Endometrium (tissue), 2 donors: ENCODE data around the gene TPM1.
"Not testable (repeated sequence)": the region's sequence is repeated elsewhere in the genome, so short reads cannot be mapped to it uniquely, and the experiment has no call there.

ENCODE experiments used
- FAIRE-seq: peaks from 2 replicates; lab custom pipeline; 2012; peaks lifted over from hg19 to GRCh38; lab: Jason Lieb, UNC
- donor health status: control.
- donor health status: control.

The TPM1 gene

DNA sequence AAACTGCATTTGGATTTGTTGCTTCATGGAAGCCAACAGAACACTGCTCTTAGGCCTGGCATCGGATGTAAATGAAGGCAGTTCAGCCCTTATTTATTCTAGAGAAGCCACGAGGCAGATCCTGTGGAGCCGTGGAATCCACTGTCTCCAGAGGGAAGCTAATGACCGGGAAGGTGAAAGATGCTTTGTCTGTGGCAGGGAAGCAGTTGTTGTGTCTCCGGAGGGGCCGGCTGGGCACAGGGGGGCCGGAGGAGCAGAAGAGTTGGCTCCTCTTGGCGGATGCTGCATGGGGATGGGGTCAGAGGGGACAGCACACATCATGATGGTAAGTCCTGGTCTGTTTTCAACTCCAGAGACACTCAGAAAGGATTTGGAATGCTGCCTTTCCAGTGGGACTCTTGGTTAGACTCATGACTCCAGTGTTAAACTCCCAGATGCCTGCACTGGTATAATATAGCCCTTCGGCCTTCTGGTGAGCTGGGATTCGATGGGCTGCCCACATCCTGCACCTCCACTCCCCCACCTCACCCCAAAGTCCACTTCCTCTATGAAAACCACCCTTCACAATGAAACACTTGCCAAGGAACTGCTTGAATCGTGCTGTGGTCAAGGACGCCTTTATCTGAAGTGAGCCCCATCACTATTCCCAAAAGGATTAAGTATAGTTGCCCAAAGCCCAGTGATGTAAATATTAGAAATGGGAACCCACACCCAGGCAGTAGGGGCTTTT is 33.6 kb downstream of the TPM1 start:
- FAIRE-seq = no peak

GRCh38 chr15:63076714-63077046 is 34.1 kb downstream of the TPM1 start:
- FAIRE-seq = no peak

- no peak for FAIRE-seq
These were observed 35.4 kb downstream of the TPM1 start for GRCh38 chr15:63077952-63078351.

DNA sequence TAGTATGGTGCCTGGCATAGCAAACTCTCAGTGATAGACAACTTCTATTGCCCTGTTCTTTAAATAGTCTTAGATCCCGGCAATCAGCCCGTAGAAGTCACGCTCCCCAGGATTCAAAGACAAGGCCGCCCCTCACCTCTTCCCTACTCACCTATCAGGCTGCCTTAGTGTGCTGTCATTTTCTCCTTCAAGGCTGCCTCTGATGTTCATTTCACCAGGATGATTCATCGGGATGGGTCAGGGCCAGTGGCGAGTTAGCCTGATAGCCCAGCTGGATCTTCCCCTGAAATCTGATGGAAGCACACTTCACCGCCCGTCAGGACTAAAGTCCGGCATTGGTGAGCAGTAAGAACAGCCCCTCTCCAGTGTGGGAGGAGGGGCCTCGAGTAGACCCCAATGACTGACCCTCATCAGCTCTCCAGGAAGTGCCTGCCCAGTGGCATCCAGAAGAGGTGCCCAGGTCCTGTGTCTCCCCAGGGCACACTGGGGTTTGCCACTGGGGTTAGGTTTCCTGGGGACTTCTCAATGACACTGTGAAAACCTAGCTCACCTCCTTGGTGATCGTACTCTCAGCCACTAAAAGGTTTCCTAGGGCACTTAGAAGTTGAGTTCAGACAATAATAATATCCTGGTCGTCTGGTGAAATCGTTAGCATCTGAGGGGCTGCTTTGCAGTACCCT is 37.5 kb downstream of the TPM1 start:
- no peak for FAIRE-seq

- no peak for FAIRE-seq
These were observed 38.2 kb downstream of the TPM1 start for GRCh38 chr15:63080634-63081250.

DNA sequence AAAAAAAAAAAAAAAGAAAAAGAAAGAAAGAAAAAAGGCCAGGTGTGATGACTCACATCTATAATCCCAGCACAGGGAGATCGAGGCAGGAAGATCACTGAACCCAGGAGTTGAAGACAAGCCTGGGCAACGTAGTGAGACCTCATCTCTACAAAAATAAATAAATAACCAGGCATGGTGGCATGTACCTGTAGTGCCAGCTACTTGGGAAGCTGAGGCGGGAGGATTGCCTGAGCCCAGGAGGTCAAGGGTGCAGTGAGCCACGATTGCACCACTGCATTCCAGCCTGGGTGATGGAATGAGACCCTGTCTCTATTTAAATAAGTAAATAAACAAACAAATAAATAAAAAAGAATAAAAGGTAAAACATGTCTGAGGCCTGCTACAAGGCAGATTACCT is 39.8 kb downstream of the TPM1 start:
- FAIRE-seq = no peak

DNA sequence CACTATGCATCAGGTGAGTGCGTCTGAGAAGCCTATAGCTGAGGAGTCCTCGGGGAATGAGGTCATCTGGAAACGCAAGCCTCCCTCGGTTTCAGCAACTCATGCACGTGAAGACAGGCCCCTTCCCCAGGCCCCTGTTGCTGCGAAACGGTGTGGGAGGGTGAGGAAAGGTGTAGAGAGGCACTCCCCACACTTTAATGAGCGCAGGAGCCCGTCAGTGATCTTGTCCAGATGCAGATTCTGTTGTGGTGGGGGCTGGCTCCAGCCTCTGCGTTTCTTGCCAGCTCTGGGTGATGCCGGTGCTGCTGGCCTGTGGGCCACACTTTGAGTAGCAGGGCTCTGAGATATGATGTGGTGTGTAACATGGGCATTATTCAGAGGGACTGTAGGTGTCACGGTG is 40.5 kb downstream of the TPM1 start:
- FAIRE-seq = no peak

GRCh38 chr15:63083541-63083940 is 41.0 kb downstream of the TPM1 start:
- no peak for FAIRE-seq

DNA sequence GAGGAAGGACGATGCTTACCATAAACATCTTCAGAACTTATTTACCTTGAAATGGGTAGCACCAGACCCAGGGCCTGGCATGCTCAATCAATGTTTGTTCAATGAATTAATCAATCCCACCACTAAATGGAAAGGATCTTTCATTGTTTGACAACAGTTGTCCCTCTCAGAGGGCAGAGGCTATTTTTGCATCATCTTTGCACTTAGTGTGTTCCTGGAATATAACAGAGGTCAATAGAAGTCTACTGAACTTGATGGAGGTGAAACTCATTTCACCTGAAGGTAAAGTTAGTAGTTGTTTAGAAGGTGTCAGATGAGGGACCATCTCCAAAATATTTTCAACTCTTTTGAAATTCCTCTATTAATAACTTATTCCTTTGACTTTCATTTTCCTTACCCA is 42.3 kb downstream of the TPM1 start:
- FAIRE-seq = no peak

GRCh38 chr15:63085289-63085688 is 42.7 kb downstream of the TPM1 start:
- no peak for FAIRE-seq

DNA sequence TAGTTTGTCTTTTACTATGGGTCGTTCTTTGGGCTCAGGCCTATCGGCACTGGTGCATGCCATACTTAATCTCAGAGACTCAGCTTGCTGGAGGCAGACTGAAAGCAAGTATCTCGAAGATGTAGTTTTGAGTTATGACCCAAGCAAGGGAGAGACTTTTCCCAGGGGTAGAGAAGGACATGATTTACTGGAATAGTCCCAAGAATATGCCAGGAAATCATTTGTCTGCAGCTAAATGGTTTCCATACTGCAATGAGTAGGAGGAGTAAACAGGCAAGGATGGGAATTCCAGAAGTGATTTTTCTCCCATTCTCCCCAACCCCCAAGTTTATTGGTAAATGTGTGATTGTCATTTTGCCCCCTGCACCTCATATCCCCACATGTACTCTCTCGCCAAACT is 43.7 kb downstream of the TPM1 start:
- FAIRE-seq = no peak

DNA sequence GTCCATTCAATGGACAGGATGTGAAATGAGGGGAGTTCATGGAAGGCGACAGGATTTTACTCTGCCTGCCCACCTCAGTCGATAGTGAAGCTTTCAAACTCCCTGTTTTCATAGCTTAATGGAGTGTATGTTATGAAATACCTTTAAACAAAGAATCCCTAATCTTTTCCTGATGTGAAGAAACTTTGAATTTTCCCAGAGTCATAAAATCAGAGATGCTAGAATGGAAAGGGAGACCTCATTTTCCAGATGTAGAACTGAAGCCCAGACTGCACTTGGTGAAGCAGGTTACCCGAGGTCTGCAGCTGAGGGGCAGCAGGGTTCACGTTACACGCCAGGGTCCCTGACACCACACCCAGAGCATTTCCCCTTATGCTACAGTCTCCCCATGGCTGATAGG is 44.4 kb downstream of the TPM1 start:
- no peak for FAIRE-seq

DNA sequence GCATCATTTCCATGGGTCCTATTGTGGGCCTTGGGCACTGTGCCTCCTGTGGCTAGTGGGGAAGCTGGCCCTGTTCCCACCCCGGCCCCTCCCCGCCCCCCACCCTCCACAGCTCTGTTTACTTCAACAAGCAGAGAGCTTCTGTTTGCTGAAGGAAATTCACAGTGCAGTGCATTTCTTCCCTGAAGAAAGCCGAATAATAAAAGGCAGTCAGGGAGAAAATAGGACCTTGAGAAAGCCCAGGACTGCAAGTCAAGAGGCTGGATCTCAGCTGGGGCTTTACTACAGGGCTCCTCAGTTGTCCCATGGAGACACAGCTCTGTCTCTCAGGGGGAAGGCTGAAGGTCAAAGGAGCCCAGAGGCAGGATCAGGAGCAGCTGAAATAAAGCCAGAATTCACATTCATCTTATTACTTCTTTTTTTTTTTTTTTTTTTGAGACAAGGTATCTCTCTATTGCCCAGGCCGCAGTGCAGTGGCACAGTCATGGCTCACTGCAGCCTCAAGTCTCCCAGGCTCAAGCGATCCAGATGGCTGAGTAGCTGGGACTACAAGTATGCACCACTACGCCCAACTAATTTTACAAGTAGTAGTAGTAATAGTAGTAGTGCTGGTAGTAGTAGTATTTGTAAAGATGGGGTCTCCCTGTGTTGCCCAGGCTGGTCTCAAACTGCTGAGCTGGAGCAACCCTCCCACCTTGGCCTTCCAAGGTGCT is 46.1 kb downstream of the TPM1 start:
- no peak for FAIRE-seq

DNA sequence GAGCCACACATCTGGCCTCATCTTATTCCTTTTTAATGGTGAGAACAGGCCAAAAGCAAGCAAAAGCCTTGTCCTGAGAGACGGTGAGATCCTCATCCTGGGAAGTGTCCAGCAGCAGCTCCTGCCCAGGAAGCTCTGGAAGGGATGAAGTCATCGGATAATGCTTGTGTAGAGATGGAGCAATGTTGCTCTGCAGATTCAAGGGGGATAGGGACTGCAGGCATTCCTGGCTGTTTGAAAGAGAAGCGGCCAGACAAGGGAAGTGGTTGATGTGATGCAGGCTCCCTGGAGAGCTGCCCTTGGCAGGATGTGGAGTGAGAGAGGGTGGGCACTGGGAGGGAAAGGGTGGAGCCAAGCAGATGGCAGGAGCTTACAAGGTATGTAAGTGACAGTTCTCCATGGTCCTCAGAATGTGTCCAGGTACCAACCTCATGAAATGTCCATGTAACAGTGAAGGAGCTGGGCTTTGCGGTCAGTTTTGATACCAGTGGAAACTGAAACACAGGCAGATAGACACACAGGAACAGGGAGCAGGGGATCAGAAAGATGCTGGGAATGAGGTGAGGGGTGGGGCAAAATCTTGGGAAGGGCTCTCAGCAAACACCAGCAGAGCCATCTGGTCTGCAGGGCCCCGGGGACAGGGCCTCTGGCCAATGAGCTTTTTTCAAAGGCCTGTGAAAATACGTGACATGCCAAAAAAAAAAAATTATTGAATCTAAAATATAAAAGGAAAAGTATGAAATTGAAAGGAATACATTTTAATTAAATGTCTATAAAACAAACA is 46.9 kb downstream of the TPM1 start:
- no peak for FAIRE-seq

GRCh38 chr15:63090472-63090871 is 47.9 kb downstream of the TPM1 start:
- FAIRE-seq = no peak

DNA sequence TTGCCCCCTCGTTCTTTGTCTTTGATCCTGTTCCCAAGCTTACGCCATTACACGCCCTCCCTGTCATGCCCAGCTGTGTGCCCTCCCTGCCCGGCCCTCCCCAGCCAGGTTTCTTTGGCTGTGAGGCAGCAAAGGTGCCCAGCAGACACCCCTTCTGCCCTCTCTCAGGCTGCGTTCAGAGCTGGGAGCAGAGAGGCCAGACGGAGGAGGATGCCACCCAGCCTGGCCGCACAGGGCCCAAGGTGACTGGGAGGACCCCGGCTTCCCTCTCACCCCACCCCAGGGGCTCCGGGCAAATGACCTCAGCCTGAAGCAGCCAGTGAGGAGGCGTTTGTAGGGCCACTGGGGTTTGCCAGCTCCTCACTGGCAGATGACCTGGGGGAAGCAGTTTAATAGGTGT is 48.3 kb downstream of the TPM1 start:
- FAIRE-seq = no peak

DNA sequence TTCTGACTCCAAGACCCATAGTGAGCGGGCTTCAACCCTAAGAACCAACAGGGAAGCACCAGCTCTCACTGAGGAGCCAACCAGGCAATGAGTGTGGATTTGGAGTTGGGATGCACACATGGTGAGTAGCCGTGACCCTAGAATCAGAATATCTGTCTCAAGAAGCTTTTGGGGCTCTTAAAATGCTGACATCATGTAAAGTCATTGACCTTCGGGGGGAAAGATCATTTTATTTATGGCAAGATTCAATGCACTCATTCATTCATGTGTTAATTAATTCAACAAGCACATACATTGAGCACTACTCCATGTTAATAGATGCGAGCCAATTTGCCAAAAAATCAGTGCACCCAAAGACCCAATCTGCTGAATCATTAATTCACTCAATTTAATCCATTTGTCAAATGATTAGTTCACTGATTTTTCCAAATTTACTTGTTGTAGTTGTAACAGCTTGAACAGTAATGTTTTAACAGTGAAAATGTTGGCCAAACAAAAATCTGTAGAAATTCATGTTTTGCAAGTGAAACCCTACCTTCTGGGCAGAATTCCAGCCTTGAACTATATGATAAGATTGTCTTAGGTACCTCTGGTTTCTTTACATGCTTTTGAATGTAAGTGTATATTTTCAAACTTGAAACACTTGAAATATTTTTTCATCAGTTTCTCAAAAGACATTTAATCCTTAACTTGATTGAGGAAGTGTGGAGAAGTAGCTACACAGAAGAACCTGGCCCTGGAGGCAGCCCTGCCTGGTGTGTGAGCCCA is 49.3 kb downstream of the TPM1 start:
- FAIRE-seq = no peak

DNA sequence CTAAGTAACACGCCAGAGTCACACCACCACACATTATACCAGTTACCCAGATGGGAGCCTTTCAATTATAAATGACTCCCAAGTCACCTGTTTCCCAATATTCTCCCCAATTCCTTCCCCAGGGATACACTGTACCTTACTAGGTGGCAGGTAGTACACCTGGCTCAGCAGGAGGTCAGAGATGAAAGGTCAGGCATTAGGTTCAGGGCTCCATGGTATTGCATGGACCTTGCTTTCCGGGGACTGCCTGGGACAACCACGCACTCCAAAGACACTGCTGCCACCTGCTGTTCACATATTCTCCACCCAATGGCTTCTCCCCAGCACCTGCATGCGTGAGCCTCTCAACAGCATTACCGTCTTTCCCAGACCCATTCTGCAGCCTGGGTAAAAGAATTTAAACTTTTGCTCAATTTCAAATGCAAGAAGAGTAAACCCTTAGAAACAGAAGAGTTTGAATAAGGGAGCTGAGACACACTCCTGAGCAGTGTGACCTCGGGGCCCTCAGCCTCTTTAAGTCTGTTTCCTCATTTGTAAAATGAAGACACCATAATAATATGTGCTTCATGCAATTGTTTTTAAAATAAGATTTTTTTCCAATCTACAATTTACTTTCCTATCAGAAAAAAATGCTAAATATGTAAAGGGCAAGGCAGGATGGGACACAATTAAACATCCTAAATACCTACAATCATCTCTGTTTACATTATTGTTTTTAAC is 51.1 kb downstream of the TPM1 start:
- no peak for FAIRE-seq

- no peak for FAIRE-seq
These were observed 52.0 kb downstream of the TPM1 start for GRCh38 chr15:63094495-63094931.

GRCh38 chr15:63096178-63096577 is 53.6 kb downstream of the TPM1 start:
- no peak for FAIRE-seq

DNA sequence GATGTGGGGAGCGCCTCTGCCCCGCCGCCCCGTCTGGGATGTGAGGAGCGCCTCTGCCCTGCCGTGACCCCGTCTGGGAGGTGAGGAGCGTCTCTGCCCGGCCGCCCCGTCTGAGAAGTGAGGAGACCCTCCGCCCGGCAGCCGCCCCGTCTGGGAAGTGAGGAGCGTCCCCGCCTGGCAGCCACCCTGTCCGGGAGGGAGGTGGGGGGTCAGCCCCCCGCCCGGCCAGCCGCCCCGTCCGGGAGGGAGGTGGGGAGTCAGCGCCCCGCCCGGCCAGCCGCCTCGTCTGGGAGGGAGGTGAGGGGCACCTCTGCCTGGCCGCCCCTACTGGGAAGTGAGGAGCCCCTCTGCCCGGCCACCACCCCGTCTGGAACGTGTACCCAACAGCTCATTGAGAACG is 56.4 kb downstream of the TPM1 start:
- not testable (repeated sequence) for FAIRE-seq
